H9 (cell line): ENCODE data around the gene FCHSD2. TPM values are rescaled to one million over a fixed set of nuclear protein-coding genes. Genes with fewer than 3 reads are reported as not detected.

ENCODE experiments used
- DNase-seq: peaks from one replicate; pipeline ENCODE4 v3.0.0-alpha.2; 2017
- H2AFZ ChIP-seq: one replicate; pipeline ENCODE4 v1.6.1; 2013; ENCODE audit warnings: mild to moderate bottlenecking, low read length, control low read depth, moderate library complexity
- H2AK5ac ChIP-seq: 2 replicates; pipeline ENCODE4 v1.6.1; 2013; ENCODE audit warnings: low read length, control low read depth, mixed read lengths; ENCODE audit not compliant: insufficient read length
- H2BK120ac ChIP-seq: one replicate; pipeline ENCODE4 v1.6.1; 2013; ENCODE audit warnings: low read depth, mild to moderate bottlenecking, low read length, control low read depth, inconsistent platforms; ENCODE audit not compliant: poor library complexity, severe bottlenecking
- H2BK12ac ChIP-seq: 2 replicates; pipeline ENCODE4 v1.6.1; 2013; ENCODE audit warnings: low read length, control low read depth, mixed read lengths, low read depth; ENCODE audit not compliant: insufficient read length
- H2BK15ac ChIP-seq: 2 replicates; pipeline ENCODE4 v1.6.1; 2013; ENCODE audit warnings: low read depth, low read length, control low read depth
- H2BK20ac ChIP-seq: one replicate; pipeline ENCODE4 v1.6.1; 2013; ENCODE audit warnings: low read depth, mild to moderate bottlenecking, low read length, control low read depth, inconsistent platforms; ENCODE audit not compliant: poor library complexity, severe bottlenecking
- H2BK5ac ChIP-seq: 2 replicates; pipeline ENCODE4 v1.6.1; 2013; ENCODE audit warnings: low read length, control low read depth, mixed read lengths; ENCODE audit not compliant: insufficient read length
- H3K14ac ChIP-seq: 2 replicates; pipeline ENCODE4 v1.6.1; 2013; ENCODE audit warnings: low read length, control low read depth; ENCODE audit not compliant: insufficient read depth
- H3K18ac ChIP-seq: 2 replicates; pipeline ENCODE4 v1.6.1; 2013; ENCODE audit warnings: low read depth, mild to moderate bottlenecking, mixed read lengths, low read length, control low read depth; ENCODE audit not compliant: insufficient read length
- H3K23ac ChIP-seq: 2 replicates; pipeline ENCODE4 v1.6.1; 2013; ENCODE audit warnings: low read length, control low read depth, mixed read lengths, low read depth; ENCODE audit not compliant: insufficient read length
- H3K23me2 ChIP-seq: 2 replicates; pipeline ENCODE4 v1.6.1; 2013; ENCODE audit warnings: low read depth, mild to moderate bottlenecking, mixed read lengths, low read length, control low read depth; ENCODE audit not compliant: insufficient read length, poor library complexity, severe bottlenecking
- H3K27ac ChIP-seq: 2 replicates; pipeline ENCODE4 v1.5.1; 2013; ENCODE audit warnings: low read length, control low read depth, mixed read lengths, low read depth; ENCODE audit not compliant: insufficient read length
- H3K27me3 ChIP-seq: 2 replicates; pipeline ENCODE4 v1.6.1; 2013; ENCODE audit warnings: low read length, control low read depth, inconsistent platforms; ENCODE audit not compliant: insufficient read depth
- H3K4ac ChIP-seq: 2 replicates; pipeline ENCODE4 v1.6.1; 2013; ENCODE audit warnings: low read depth, mild to moderate bottlenecking, control low read depth, inconsistent platforms, low read length, moderate library complexity
- H3K4me1 ChIP-seq: 2 replicates; pipeline ENCODE4 v1.6.1; 2013; ENCODE audit warnings: low read length, control low read depth, inconsistent platforms; ENCODE audit not compliant: insufficient read depth
- H3K4me2 ChIP-seq: 2 replicates; pipeline ENCODE4 v1.6.1; 2013; ENCODE audit warnings: low read length, control low read depth, mixed read lengths; ENCODE audit not compliant: insufficient read length, insufficient read depth
- H3K56ac ChIP-seq: 2 replicates; pipeline ENCODE4 v1.6.1; 2013; ENCODE audit warnings: low read depth, mild to moderate bottlenecking, mixed read lengths, low read length, control low read depth; ENCODE audit not compliant: insufficient read length
- H3K79me1 ChIP-seq: 2 replicates; pipeline ENCODE4 v1.6.1; 2013; ENCODE audit warnings: low read depth, mild to moderate bottlenecking, moderate library complexity, low read length, control low read depth, inconsistent platforms; ENCODE audit not compliant: insufficient read depth, poor library complexity, severe bottlenecking
- H3K79me2 ChIP-seq: 2 replicates; pipeline ENCODE4 v1.6.1; 2013; ENCODE audit warnings: low read length, control low read depth, inconsistent platforms; ENCODE audit not compliant: insufficient read depth
- H3K9ac ChIP-seq: 2 replicates; pipeline ENCODE4 v1.6.1; 2013; ENCODE audit warnings: low read length, control low read depth, mixed read lengths; ENCODE audit not compliant: insufficient read length; ENCODE audit errors: extremely low read depth
- H3K9me3 ChIP-seq: one replicate; pipeline ENCODE4 v1.6.1; 2013; ENCODE audit warnings: low read depth, low read length, inconsistent platforms; ENCODE audit not compliant: control insufficient read depth
- H3T11ph ChIP-seq: one replicate; pipeline ENCODE4 v1.6.1; 2013; ENCODE audit warnings: mild to moderate bottlenecking, low read length, control low read depth, inconsistent platforms
- H4K20me1 ChIP-seq: one replicate; pipeline ENCODE4 v1.6.1; 2013; ENCODE audit not compliant: control insufficient read depth, insufficient read length, insufficient read depth
- H4K5ac ChIP-seq: 2 replicates; pipeline ENCODE4 v1.6.1; 2013; ENCODE audit warnings: low read depth, mild to moderate bottlenecking, mixed read lengths, low read length, control low read depth; ENCODE audit not compliant: insufficient read length
- H4K8ac ChIP-seq: replicated peaks from 2 replicates; pipeline ENCODE4 v1.6.1; 2013; ENCODE audit warnings: low read length, control low read depth, mixed read lengths, low read depth; ENCODE audit not compliant: insufficient read length
- H4K91ac ChIP-seq: 2 replicates; pipeline ENCODE4 v1.6.1; 2013; ENCODE audit warnings: low read depth, mild to moderate bottlenecking, moderate library complexity, mixed read lengths, low read length, control low read depth; ENCODE audit not compliant: insufficient read length
- H3K27ac Mint-ChIP-seq, 3 experiments: 2 replicates in 2 of 3; 3 replicates in 1 of 3; pipeline ENCODE4 v1.8.0; 2020 to 2021; ENCODE audit warnings: mixed read lengths in 3 of 3, mild to moderate bottlenecking in 1 of 3, moderate library complexity in 1 of 3
- H3K27me3 Mint-ChIP-seq: 2 replicates; pipeline ENCODE4 v1.8.0; 2021; ENCODE audit warnings: low read depth, mild to moderate bottlenecking, moderate library complexity, mixed read lengths
- H3K36me3 Mint-ChIP-seq, 3 experiments: 2 replicates in 2 of 3; 3 replicates in 1 of 3; pipeline ENCODE4 v1.8.0; 2020 to 2021; ENCODE audit warnings: low read depth in 3 of 3, mixed read lengths in 3 of 3; ENCODE audit not compliant: insufficient read depth in 1 of 3
- H3K4me1 Mint-ChIP-seq, 2 experiments: 2 replicates each; pipeline ENCODE4 v1.8.0; 2020; ENCODE audit warnings: mixed read lengths in 2 of 2
- H3K4me3 Mint-ChIP-seq, 2 experiments: 2 replicates in 1 of 2; 3 replicates in 1 of 2; pipeline ENCODE4 v1.8.0; 2020 to 2021; ENCODE audit warnings: mild to moderate bottlenecking in 2 of 2, mixed read lengths in 2 of 2, moderate library complexity in 1 of 2
- H3K9me3 Mint-ChIP-seq, 2 experiments: 2 replicates in 1 of 2; 3 replicates in 1 of 2; pipeline ENCODE4 v1.8.0; 2020; ENCODE audit warnings: mild to moderate bottlenecking in 2 of 2, mixed read lengths in 2 of 2, moderate library complexity in 1 of 2
- CTCF ChIP-seq: fragments of 200-600 bp; sonication (generic); conservative IDR thresholded peaks from 3 replicates; pipeline ENCODE4 v1.8.0; 2021; ENCODE audit warnings: antibody characterized with exemption, mild to moderate bottlenecking
- WGBS: extraction: QIAGEN DNeasy Blood & Tissue Kit; methylation state at CpG from one replicate; pipeline ENCODE4 v1.1.7; 2013; ENCODE audit warnings: missing lambda C conversion rate, low lambda C conversion rate, mixed read lengths; ENCODE audit not compliant: insufficient read length; ENCODE audit errors: extremely low coverage; 5-methylcytosine and 5-hydroxymethylcytosine counted together
- total RNA-seq: library from RNA; stranded (reverse); gene quantifications from 2 replicates; pipeline ENCODE4 v1.2.1, GENCODE V29; 2021

FCHSD2 gene
- total RNA-seq, 1 experiment from 2014 or later, result 17.8 TPM

GRCh38 chr11:72869831-72870230 is 272.3 kb downstream of the FCHSD2 start:
- H3K27me3 Mint-ChIP-seq, result no peaks in the 10 kb centered on the region

More at GRCh38 chr11:72869831-72870230, 272.3 kb downstream of the FCHSD2 start:
- Histone ChIP-seq H4K5ac (no peak overlapping the region), H3K23ac (no peak overlapping the region), H3K79me1 (no peaks in the 10 kb centered on the region), H3K4me1 (no peaks in the 10 kb centered on the region), H3K56ac (no peak overlapping the region), H2BK20ac (no peak overlapping the region), H3K9ac (no peak overlapping the region), H3K4ac (no peak overlapping the region), H2BK120ac (no peak overlapping the region), H2BK12ac (no peak overlapping the region), H3K23me2 (no peaks in the 10 kb centered on the region), H2AFZ (no peak overlapping the region), H3K18ac (no peak overlapping the region), H3K9me3 (no peaks in the 10 kb centered on the region), H2AK5ac (no peak overlapping the region), H3K79me2 (no peaks in the 10 kb centered on the region), H4K20me1 (no peaks in the 10 kb centered on the region), H3K27ac (no peak overlapping the region), H3K14ac (no peak overlapping the region), H3T11ph (no peak overlapping the region), H3K4me2 (no peak overlapping the region), H2BK5ac (no peak overlapping the region), H2BK15ac (no peak overlapping the region), H3K27me3 (no peaks in the 10 kb centered on the region), H4K91ac (no peak overlapping the region), H4K8ac (no peak overlapping the region)
- no CpG with 5 or more reads among the region's 4 CpGs for WGBS
- Mint-ChIP-seq H3K9me3 (no peaks in the 10 kb centered on the region), H3K36me3 (peaks cover 0 to 4% (median 0%) of the 10 kb centered on the region in 3 experiments; a peak in 3 of 7 replicates), H3K4me1 (peaks cover 5 to 6% of the 10 kb centered on the region in 2 experiments; a peak in 3 of 4 replicates), H3K4me3 (no peak overlapping the region), H3K27ac (no peak overlapping the region)
- DNase-seq, result no peak
- no peak for TF ChIP-seq CTCF
